GM12878 (cell line): ENCODE data around the gene LSM3. TPM values are rescaled to one million over a fixed set of nuclear protein-coding genes. Genes with fewer than 3 reads are reported as not detected.

Experiments
- CHD4 ChIP-seq: fragments of 200-600 bp; sonication (generic); IDR thresholded peaks from 2 replicates; pipeline ENCODE4 v1.6.1; 2016; ENCODE audit warnings: mild to moderate bottlenecking
- ESRRA ChIP-seq: IDR thresholded peaks from 2 replicates; pipeline ENCODE4 v1.6.1; 2012; ENCODE audit warnings: mild to moderate bottlenecking, low read length, improper control_type of control experiment
- HCFC1 ChIP-seq: fragments of 150-350 bp; IDR thresholded peaks from 2 replicates; pipeline ENCODE4 v1.6.1; 2014; ENCODE audit warnings: low read length
- IKZF1 ChIP-seq: fragments of 450-650 bp; conservative IDR thresholded peaks from 2 replicates; pipeline ENCODE4 v1.6.1; 2017; ENCODE audit warnings: antibody characterized with exemption, mild to moderate bottlenecking
- PAX8 ChIP-seq: fragments of 450-650 bp; IDR thresholded peaks from 2 replicates; pipeline ENCODE4 v1.6.1; 2017; ENCODE audit warnings: mild to moderate bottlenecking, moderate library complexity
- RUNX3 ChIP-seq: IDR thresholded peaks from 2 replicates; pipeline ENCODE4 v1.6.1; 2012; ENCODE audit warnings: low read length, inconsistent platforms
- SMAD5 ChIP-seq: IDR thresholded peaks from 2 replicates; pipeline ENCODE4 v1.6.1; 2016; ENCODE audit warnings: antibody characterized with exemption, low read depth
- SPI1 ChIP-seq: IDR thresholded peaks from 2 replicates; pipeline ENCODE4 v1.6.1; 2011; ENCODE audit warnings: low read depth, mild to moderate bottlenecking, low read length, moderate library complexity, borderline replicate concordance; ENCODE audit not compliant: insufficient read depth
- STAT1 ChIP-seq: fragments of 450-650 bp; conservative IDR thresholded peaks from 2 replicates; pipeline ENCODE4 v1.6.1; 2014; ENCODE audit warnings: antibody characterized with exemption, mild to moderate bottlenecking
- TARDBP ChIP-seq: IDR thresholded peaks from 2 replicates; pipeline ENCODE4 v1.6.1; 2016; ENCODE audit warnings: borderline replicate concordance
- YY1 ChIP-seq: IDR thresholded peaks from 2 replicates; pipeline ENCODE4 v1.6.1; 2011; ENCODE audit warnings: low read depth, mild to moderate bottlenecking, low read length
- polyA plus RNA-seq, 11 experiments: library from polyadenylated mRNA; depleted of rRNA in 4 of 11; unstranded in 6 of 11; stranded (reverse) in 5 of 11; fragments of >200 nt; fragmentation: Nextera tagmentation in 4 of 11; fragmentation: Illumina TruSeq in 1 of 11; extraction: Ambion mirVana in 4 of 11; extraction: Trizol in 1 of 11; gene quantifications; 1 replicate in 1 of 11; 2 replicates in 10 of 11; pipeline versions ENCODE4 v1.2.1 to v1.2.3, GENCODE V29; 2011 to 2016; ENCODE audit warnings: inconsistent platforms in 2 of 11, missing spikeins in 2 of 11, low read depth in 1 of 11
- total RNA-seq, 4 experiments: library from RNA; depleted of rRNA in 3 of 4; stranded (reverse); fragments of >200 nt in 3 of 4; fragmentation: Illumina TruSeq in 1 of 4; extraction: Trizol in 1 of 4; gene quantifications; 2 replicates each; pipeline versions ENCODE4 v1.2.1 to v1.2.3, GENCODE V29; 2013 to 2021
- TF ChIP-seq, protein P1 (sequence below): fragments of 450-650 bp; IDR thresholded peaks from 2 replicates; pipeline ENCODE4 v1.6.1; 2017; ENCODE audit warnings: mild to moderate bottlenecking, moderate library complexity

Gene LSM3
- total and polyA plus RNA-seq, 10 of the 15 experiments (the other 5 are each of a cell fraction or from before 2014, with no cell fraction given), result 15.5 to 111 (median 29.1) TPM

DNA sequence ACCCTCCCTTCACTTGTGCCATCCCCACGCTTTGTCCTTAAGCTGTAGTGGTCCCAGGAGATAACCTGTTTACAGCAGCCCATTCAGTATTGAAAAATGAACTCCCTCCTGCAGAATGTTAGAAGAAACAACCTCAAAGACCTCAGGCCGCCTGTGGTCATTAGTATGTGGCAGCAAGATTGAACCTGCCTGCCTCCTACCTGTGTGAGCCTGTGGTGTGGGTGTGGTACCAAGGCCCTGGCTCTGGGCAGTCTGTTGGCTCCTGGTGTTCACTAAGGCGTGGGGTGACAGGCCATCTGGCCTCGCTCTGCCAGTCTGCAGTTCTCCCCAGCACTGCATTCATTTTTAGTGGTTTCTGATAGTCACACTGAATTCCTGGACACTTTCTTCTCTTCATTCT is 21.0 kb downstream of the LSM3 start (continued):
- TF ChIP-seq, protein P1, sequence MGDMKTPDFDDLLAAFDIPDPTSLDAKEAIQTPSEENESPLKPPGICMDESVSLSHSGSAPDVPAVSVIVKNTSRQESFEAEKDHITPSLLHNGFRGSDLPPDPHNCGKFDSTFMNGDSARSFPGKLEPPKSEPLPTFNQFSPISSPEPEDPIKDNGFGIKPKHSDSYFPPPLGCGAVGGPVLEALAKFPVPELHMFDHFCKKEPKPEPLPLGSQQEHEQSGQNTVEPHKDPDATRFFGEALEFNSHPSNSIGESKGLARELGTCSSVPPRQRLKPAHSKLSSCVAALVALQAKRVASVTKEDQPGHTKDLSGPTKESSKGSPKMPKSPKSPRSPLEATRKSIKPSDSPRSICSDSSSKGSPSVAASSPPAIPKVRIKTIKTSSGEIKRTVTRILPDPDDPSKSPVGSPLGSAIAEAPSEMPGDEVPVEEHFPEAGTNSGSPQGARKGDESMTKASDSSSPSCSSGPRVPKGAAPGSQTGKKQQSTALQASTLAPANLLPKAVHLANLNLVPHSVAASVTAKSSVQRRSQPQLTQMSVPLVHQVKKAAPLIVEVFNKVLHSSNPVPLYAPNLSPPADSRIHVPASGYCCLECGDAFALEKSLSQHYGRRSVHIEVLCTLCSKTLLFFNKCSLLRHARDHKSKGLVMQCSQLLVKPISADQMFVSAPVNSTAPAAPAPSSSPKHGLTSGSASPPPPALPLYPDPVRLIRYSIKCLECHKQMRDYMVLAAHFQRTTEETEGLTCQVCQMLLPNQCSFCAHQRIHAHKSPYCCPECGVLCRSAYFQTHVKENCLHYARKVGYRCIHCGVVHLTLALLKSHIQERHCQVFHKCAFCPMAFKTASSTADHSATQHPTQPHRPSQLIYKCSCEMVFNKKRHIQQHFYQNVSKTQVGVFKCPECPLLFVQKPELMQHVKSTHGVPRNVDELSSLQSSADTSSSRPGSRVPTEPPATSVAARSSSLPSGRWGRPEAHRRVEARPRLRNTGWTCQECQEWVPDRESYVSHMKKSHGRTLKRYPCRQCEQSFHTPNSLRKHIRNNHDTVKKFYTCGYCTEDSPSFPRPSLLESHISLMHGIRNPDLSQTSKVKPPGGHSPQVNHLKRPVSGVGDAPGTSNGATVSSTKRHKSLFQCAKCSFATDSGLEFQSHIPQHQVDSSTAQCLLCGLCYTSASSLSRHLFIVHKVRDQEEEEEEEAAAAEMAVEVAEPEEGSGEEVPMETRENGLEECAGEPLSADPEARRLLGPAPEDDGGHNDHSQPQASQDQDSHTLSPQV, result no peak
- TF ChIP-seq IKZF1, result no peak
- no peak for TF ChIP-seq SMAD5
- TF ChIP-seq HCFC1, result no peak
- no peak for TF ChIP-seq ESRRA
- no peak for TF ChIP-seq STAT1
- TF ChIP-seq SPI1, result no peak
- TF ChIP-seq YY1, result no peak
- TF ChIP-seq CHD4, result no peak
- TF ChIP-seq PAX8, result no peak
- TF ChIP-seq RUNX3, result no peak
- TF ChIP-seq TARDBP, result no peak
